ENCODE measurements around the gene CDC20. TPM values are rescaled to one million over a fixed set of nuclear protein-coding genes. Genes with fewer than 3 reads are reported as not detected.

Gene CDC20
- total and polyA plus RNA-seq, 10 of the 15 experiments (the other 5 are each of a cell fraction or from before 2014, with no cell fraction given), result 36.3 to 347 (median 150) TPM

DNA sequence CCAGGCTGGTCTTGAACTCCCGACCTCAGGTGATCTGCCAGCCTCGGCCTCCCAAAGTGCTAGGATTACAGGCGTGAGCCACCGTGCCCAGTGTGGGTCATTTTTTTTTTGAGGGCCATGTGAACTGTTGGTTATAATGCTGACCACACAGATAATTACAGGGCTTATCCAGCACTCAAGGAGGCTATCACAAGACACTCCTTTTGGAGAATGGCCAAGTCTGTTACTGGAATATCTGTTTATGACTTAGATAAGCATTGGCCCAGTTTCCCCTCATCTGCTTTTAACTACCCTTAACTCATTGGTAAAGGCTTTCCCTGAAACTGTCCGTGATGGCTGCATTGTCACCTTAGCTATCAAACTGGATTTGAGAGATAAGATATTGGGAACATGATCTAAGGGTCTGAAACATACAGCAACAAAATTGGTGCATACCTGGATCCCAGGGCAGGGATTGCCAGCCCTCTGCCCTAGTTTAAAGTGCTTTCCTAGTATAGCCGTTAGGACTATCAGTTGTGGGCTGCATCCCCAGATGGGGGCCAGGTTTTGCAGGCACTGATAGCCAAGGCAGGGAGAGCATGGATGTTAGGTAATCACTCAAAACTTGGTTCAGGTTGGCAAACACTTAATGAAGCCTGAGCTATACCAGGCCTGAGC lies 46.6 kb downstream of the CDC20 start (continued):
- TF ChIP-seq, protein P1, sequence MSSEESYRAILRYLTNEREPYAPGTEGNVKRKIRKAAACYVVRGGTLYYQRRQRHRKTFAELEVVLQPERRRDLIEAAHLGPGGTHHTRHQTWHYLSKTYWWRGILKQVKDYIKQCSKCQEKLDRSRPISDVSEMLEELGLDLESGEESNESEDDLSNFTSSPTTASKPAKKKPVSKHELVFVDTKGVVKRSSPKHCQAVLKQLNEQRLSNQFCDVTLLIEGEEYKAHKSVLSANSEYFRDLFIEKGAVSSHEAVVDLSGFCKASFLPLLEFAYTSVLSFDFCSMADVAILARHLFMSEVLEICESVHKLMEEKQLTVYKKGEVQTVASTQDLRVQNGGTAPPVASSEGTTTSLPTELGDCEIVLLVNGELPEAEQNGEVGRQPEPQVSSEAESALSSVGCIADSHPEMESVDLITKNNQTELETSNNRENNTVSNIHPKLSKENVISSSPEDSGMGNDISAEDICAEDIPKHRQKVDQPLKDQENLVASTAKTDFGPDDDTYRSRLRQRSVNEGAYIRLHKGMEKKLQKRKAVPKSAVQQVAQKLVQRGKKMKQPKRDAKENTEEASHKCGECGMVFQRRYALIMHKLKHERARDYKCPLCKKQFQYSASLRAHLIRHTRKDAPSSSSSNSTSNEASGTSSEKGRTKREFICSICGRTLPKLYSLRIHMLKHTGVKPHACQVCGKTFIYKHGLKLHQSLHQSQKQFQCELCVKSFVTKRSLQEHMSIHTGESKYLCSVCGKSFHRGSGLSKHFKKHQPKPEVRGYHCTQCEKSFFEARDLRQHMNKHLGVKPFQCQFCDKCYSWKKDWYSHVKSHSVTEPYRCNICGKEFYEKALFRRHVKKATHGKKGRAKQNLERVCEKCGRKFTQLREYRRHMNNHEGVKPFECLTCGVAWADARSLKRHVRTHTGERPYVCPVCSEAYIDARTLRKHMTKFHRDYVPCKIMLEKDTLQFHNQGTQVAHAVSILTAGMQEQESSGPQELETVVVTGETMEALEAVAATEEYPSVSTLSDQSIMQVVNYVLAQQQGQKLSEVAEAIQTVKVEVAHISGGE (CRISPR knock-in tag; IDR thresholded peaks at IDR 0.05), result no peak
- TF ChIP-seq BACH1 (IDR thresholded peaks at IDR 0.05; ENCODE audit: borderline replicate concordance) (no peak), FOXM1 (IDR thresholded peaks at IDR 0.05; ENCODE audit: low read depth, low read length) (no peak), MEF2B (IDR thresholded peaks at IDR 0.05; ENCODE audit: partially characterized antibody, poor library complexity, severe bottlenecking) (no peak), STAT3 (IDR thresholded peaks at IDR 0.05; ENCODE audit: low read depth, low read length) (no peak), MTA2 (IDR thresholded peaks at IDR 0.05; ENCODE audit: low read depth) (no peak), NR2C2 (IDR thresholded peaks at IDR 0.05; ENCODE audit: borderline replicate concordance, control insufficient read depth, insufficient read length, low read depth) (no peak), CHD1 (IDR thresholded peaks at IDR 0.05; ENCODE audit: low read depth, low read length) (no peak), EP300 (IDR thresholded peaks at IDR 0.05; ENCODE audit: borderline replicate concordance in 1 of 2, control insufficient read depth in 1 of 2, low read depth in 2 of 2, low read length in 2 of 2) (no peak), ZNF24 (IDR thresholded peaks at IDR 0.05) (no peak)
- TF ChIP-seq, protein P2, sequence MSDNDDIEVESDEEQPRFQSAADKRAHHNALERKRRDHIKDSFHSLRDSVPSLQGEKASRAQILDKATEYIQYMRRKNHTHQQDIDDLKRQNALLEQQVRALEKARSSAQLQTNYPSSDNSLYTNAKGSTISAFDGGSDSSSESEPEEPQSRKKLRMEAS (IDR thresholded peaks at IDR 0.05; ENCODE audit: low read depth, low read length), result no peak
- TF ChIP-seq, protein P3, sequence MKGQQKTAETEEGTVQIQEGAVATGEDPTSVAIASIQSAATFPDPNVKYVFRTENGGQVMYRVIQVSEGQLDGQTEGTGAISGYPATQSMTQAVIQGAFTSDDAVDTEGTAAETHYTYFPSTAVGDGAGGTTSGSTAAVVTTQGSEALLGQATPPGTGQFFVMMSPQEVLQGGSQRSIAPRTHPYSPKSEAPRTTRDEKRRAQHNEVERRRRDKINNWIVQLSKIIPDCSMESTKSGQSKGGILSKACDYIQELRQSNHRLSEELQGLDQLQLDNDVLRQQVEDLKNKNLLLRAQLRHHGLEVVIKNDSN (IDR thresholded peaks at IDR 0.05; ENCODE audit: borderline replicate concordance, extremely low read length, insufficient read depth, low read depth, low read length), result no peak
- TF ChIP-seq, protein P4, sequence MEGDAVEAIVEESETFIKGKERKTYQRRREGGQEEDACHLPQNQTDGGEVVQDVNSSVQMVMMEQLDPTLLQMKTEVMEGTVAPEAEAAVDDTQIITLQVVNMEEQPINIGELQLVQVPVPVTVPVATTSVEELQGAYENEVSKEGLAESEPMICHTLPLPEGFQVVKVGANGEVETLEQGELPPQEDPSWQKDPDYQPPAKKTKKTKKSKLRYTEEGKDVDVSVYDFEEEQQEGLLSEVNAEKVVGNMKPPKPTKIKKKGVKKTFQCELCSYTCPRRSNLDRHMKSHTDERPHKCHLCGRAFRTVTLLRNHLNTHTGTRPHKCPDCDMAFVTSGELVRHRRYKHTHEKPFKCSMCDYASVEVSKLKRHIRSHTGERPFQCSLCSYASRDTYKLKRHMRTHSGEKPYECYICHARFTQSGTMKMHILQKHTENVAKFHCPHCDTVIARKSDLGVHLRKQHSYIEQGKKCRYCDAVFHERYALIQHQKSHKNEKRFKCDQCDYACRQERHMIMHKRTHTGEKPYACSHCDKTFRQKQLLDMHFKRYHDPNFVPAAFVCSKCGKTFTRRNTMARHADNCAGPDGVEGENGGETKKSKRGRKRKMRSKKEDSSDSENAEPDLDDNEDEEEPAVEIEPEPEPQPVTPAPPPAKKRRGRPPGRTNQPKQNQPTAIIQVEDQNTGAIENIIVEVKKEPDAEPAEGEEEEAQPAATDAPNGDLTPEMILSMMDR (IDR thresholded peaks at IDR 0.05 in 2 of 3, conservative IDR thresholded peaks at IDR 0.05 in 1 of 3; ENCODE audit: control insufficient read depth in 2 of 3, extremely low read depth in 1 of 3, insufficient read depth in 1 of 3, low read depth in 3 of 3, low read length in 3 of 3), result no peak

All from GM12878 (cell line).